GM18867 (cell line): ENCODE data around the gene ABCA1.
"Not testable (repeated sequence)": the region's sequence is repeated elsewhere in the genome, so short reads cannot be mapped to it uniquely, and the experiment has no call there.

Source experiments
- ATAC-seq: cut with Tn5 transposase; IDR thresholded peaks from one replicate; pipeline ENCODE4 v1.9.1; 2021; ENCODE audit warnings: mild to moderate bottlenecking, moderate library complexity; ENCODE audit not compliant: unreplicated experiment

The ABCA1 gene

GRCh38 chr9:104927912-104928740 is at the start of gene ABCA1:
Gene ABCA1, minus strand, starts transcription at chr9:104928155. Its CDS starts 24,476 bp downstream, at chr9:104903679.
- no peak for ATAC-seq

GRCh38 chr9:104977580-104977979 is 49.6 kb upstream of the ABCA1 start:
- no peak for ATAC-seq

GRCh38 chr9:104977168-104977567 is 49.2 kb upstream of the ABCA1 start:
- ATAC-seq: no peak

- not testable (repeated sequence) for ATAC-seq
These were observed 48.1 kb upstream of the ABCA1 start for GRCh38 chr9:104975966-104976595.

- no peak for ATAC-seq
These were observed 46.4 kb upstream of the ABCA1 start for GRCh38 chr9:104974053-104974962.

GRCh38 chr9:104972242-104972866 is 44.4 kb upstream of the ABCA1 start:
- no peak for ATAC-seq

- ATAC-seq: no peak
These were observed 43.6 kb upstream of the ABCA1 start for GRCh38 chr9:104971511-104971910.

- ATAC-seq: no peak
These were observed 42.5 kb upstream of the ABCA1 start for GRCh38 chr9:104970271-104970987.

GRCh38 chr9:104969116-104969515 is 41.2 kb upstream of the ABCA1 start:
- no peak for ATAC-seq

- peak; percentile 94 for ATAC-seq
These were observed 40.3 kb upstream of the ABCA1 start for GRCh38 chr9:104968025-104968982.

GRCh38 chr9:104963076-104963475 is 35.1 kb upstream of the ABCA1 start:
- ATAC-seq: no peak

- peak; percentile 21 for ATAC-seq
These were observed 33.9 kb upstream of the ABCA1 start for GRCh38 chr9:104961701-104962359.

- ATAC-seq: peak; percentile 98
These were observed 33.3 kb upstream of the ABCA1 start for GRCh38 chr9:104961238-104961637.

- ATAC-seq: no peak
These were observed 32.7 kb upstream of the ABCA1 start for GRCh38 chr9:104960662-104961061.

- no peak for ATAC-seq
These were observed 30.8 kb upstream of the ABCA1 start for GRCh38 chr9:104958751-104959150.

GRCh38 chr9:104958006-104958405 is 30.1 kb upstream of the ABCA1 start:
- ATAC-seq: not testable (repeated sequence)

- ATAC-seq: no peak
These were observed 23.5 kb upstream of the ABCA1 start for GRCh38 chr9:104951487-104951886.

GRCh38 chr9:104950838-104951237 is 22.9 kb upstream of the ABCA1 start:
- no peak for ATAC-seq
